Measurements from ENCODE around the gene ZDHHC1.

DNA sequence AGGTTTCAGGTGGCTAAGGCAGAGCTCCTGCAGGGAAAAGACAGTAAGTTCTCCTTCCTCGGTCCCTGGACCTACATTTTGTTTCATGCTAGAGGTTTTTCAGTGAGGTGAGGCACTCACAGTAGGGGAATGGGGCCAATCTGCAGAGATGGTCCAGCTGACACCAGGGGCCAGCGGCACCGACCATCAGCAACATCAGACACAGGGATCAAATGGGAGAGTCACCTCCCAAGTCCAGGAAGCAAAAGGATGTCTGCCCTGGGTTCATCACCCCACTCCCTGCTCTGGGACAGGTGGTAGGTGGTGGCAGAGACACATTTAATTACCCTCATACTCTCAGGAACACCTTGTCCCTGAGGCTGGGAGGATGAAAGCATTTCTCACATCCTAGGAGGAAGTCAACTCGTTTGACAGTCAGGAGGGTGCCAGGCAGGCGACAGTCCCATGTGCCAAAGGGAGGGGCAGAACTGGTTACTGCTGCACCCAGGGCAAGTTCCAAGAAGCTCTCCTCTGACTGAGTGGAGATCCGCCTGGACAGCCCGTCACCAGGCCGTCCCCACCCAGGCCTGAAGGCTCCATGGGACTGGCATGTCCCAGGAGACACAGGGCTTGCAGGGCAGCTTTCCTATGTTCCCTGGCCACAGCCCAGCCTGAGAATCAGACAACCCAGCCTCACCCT lies 45.5 kb upstream of the ZDHHC1 start:
- TF ChIP-seq, protein P1, sequence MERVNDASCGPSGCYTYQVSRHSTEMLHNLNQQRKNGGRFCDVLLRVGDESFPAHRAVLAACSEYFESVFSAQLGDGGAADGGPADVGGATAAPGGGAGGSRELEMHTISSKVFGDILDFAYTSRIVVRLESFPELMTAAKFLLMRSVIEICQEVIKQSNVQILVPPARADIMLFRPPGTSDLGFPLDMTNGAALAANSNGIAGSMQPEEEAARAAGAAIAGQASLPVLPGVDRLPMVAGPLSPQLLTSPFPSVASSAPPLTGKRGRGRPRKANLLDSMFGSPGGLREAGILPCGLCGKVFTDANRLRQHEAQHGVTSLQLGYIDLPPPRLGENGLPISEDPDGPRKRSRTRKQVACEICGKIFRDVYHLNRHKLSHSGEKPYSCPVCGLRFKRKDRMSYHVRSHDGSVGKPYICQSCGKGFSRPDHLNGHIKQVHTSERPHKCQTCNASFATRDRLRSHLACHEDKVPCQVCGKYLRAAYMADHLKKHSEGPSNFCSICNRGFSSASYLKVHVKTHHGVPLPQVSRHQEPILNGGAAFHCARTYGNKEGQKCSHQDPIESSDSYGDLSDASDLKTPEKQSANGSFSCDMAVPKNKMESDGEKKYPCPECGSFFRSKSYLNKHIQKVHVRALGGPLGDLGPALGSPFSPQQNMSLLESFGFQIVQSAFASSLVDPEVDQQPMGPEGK (CRISPR knock-in tag; IDR thresholded peaks at IDR 0.05; ENCODE audit: borderline replicate concordance) = no peak
- TF ChIP-seq TCF4 (CRISPR knock-in tag; IDR thresholded peaks at IDR 0.05; ENCODE audit: borderline replicate concordance) = no peak
- TF ChIP-seq ZC3H10 (CRISPR knock-in tag; IDR thresholded peaks at IDR 0.05) = no peak
- TF ChIP-seq ZNF565 (CRISPR knock-in tag; conservative IDR thresholded peaks at IDR 0.05; ENCODE audit: low read depth) = no peak
- TF ChIP-seq ARNTL (CRISPR knock-in tag; IDR thresholded peaks at IDR 0.05; ENCODE audit: borderline replicate concordance, low read depth) = no peak
- TF ChIP-seq ZFP30 (CRISPR knock-in tag; IDR thresholded peaks at IDR 0.05) = no peak
- TF ChIP-seq BACH2 (CRISPR knock-in tag; IDR thresholded peaks at IDR 0.05; ENCODE audit: borderline replicate concordance) = no peak
- TF ChIP-seq ZNF8 (CRISPR knock-in tag; IDR thresholded peaks at IDR 0.05) = no peak
- no peak for TF ChIP-seq RARB (CRISPR knock-in tag; IDR thresholded peaks at IDR 0.05)

All from SK-N-SH treated with all-trans-retinoic acid at 6 μM for 48 hours (cell line).